A549 treated with ZK216348 at 1 μM for 4 hours (cell line): ENCODE measurements around the gene PLIN1. TPM values are rescaled to one million over a fixed set of nuclear protein-coding genes. Genes with fewer than 3 reads are reported as not detected.

Experiments
- total RNA-seq: library from RNA; stranded (reverse); fragments of 200-300 nt; extraction: Qiagen RNA extraction; gene quantifications from 5 replicates; pipeline ENCODE4 v1.2.3, GENCODE V29; 2022; ENCODE audit warnings: low read depth

Gene PLIN1
- 0.09 to 0.11 TPM (median 0.10 TPM) in 3 of 5 replicates, not detected in the others for total RNA-seq

GRCh38 chr15:89679212-89679611 lies at the start of gene PLIN1:
Gene PLIN1, minus strand, starts transcription at chr15:89679367. Its CDS starts 1,878 bp downstream, at chr15:89677489.

GRCh38 chr15:89690276-89691218 lies 11.4 kb upstream of the PLIN1 start, which contains the start of the genes PEX11A and WDR93:
Gene PEX11A, minus strand, starts transcription at chr15:89690754. Its CDS starts 122 bp downstream, at chr15:89690632.
Gene WDR93, plus strand, starts transcription at chr15:89690811. Its CDS starts 10,936 bp downstream, at chr15:89701747.

GRCh38 chr15:89654847-89655805 lies 24.0 kb downstream of the PLIN1 start, which contains the start of gene KIF7:
Gene KIF7, minus strand, starts transcription at chr15:89655467. Its CDS starts 2,537 bp downstream, at chr15:89652930.

Other genes with a start within 250 kb of the PLIN1 start
- 28.1 to 53.8 TPM (median 41.2 TPM) in 5 replicates for gene RHCG, start 182.8 kb downstream of the PLIN1 start, total RNA-seq
- 10.0 to 14.1 TPM (median 13.3 TPM) in 5 replicates for gene TICRR, start 103.9 kb downstream of the PLIN1 start, total RNA-seq
- 3.1 to 5.6 TPM (median 4.8 TPM) in 5 replicates for gene KIF7, start 23.9 kb downstream of the PLIN1 start, total RNA-seq
- 6.8 to 8.1 TPM (median 8.0 TPM) in 5 replicates for gene PEX11A, start 11.4 kb upstream of the PLIN1 start, total RNA-seq
- gene WDR93, start 11.4 kb upstream of the PLIN1 start, total RNA-seq = 0.09 to 0.64 TPM (median 0.18 TPM) in 5 replicates
- gene MESP1, start 71.9 kb upstream of the PLIN1 start, total RNA-seq = 1.1 to 10.2 TPM (median 5.1 TPM) in 5 replicates
- gene MESP2, start 97.0 kb upstream of the PLIN1 start, total RNA-seq = 0.44 to 0.95 TPM (median 0.65 TPM) in 4 of 5 replicates, not detected in the other
- 49.2 to 71.8 TPM (median 63.0 TPM) in 5 replicates for gene ANPEP, start 135.5 kb upstream of the PLIN1 start, total RNA-seq
- 36.0 to 82.2 TPM (median 44.7 TPM) in 5 replicates for gene AP3S2, start 214.6 kb upstream of the PLIN1 start, total RNA-seq
- gene ARPIN, start 233.6 kb upstream of the PLIN1 start, total RNA-seq = 8.9 to 13.5 TPM (median 11.4 TPM) in 5 replicates